Cortex of kidney (tissue), 1 donor: Measurements from ENCODE around the gene CD1E.
"Not testable (repeated sequence)": the region's sequence is repeated elsewhere in the genome, so short reads cannot be mapped to it uniquely, and the experiment has no call there.

Source experiments
- DNase-seq: peaks from one replicate; lab custom pipeline; 2025; lab: John Stamatoyannopoulos, UW

Gene CD1E

GRCh38 chr1:158362941-158363340, 9.2 kb downstream of the CD1E start:
- no peak for DNase-seq

DNA sequence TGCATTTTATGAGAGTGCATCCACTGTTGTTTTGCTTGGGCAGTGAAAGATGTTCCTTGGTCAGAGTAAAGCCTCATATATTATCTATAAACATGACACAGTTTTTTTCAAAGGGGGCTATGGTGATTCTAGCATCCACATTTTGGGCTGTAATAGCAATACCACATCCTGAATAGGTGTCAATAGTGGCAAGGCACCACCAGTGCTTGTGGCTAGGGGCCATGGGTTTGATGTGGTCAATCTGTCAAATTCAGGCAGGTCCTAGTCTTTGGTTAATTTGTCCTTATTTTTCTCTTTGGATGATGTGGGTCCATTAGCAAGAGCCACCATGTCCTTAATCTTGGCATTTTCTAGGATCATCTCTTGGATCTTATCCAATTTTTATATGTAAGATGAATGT, 13.1 kb downstream of the CD1E start:
- DNase-seq, result no peak

GRCh38 chr1:158371188-158371953, 17.7 kb downstream of the CD1E start:
- no peak for DNase-seq

GRCh38 chr1:158374101-158374500, 20.4 kb downstream of the CD1E start:
- DNase-seq, result not testable (repeated sequence)

GRCh38 chr1:158374860-158375259, 21.2 kb downstream of the CD1E start:
- no peak for DNase-seq

DNA sequence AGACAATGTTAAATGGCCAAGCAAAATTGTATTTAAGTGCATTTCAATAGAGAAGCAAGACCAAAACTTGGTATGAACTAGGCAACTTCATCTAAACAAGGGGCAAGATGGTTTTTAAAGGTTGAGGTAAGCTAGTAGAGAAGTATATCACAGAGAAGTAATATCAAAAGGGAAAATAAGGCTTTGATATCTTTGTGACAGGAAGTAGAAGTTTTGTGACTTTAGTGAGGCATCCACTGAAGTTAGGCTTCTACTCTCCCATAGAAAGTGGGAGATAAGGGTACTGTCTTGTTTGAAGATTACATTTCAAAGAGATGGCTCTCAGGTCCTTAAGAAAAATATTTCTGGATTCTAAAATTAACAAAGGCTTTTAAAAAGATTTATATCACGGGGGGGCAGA, 36.6 kb downstream of the CD1E start:
- no peak for DNase-seq

- no peak for DNase-seq
Measured at GRCh38 chr1:158391099-158391498, 37.4 kb downstream of the CD1E start.

DNA sequence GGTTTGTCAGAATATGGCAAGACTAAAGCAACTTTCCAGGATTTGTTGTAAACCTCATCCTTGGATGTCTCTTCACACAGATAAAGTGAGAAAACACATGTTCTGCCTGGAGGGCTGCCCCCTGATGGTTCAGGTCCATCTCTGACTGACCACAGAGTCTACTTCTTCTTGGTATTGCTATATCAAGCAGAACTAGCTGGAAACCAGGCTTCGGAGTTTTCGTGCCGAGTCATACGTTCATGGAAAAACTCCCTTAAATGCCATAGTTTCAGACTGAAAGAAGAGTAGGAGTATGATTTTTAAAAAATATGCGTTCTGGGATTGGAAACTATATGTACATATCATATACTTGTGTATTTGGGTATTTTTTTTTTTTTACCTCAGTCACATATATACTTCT, 39.8 kb downstream of the CD1E start:
- no peak for DNase-seq

DNA sequence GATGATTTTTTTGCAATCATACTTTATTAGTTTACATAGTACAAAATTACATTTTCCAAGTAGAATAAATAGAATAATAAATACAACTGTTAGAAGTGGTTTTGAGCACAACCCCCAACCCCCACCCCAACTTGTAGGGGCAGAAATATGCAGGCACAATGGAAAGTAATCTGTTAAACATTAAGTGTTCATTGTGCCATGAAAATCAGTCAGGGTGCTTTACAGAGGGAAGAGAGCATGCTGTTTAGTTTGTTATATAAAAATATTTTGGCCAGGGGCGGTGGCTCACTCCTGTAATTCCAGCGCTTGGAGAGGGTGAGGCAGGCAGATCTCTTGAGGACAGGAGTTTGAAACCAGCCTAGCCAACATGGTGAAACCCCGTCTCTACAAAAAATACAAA, 43.0 kb downstream of the CD1E start:
- no peak for DNase-seq

- DNase-seq, result no peak
Measured at GRCh38 chr1:158398818-158399514, 45.3 kb downstream of the CD1E start, which contains the start of gene OR10T2. Gene OR10T2 (minus strand): TSS chr1:158399466. CDS start chr1:158399466, 0 bp downstream.

GRCh38 chr1:158400871-158401270, 47.2 kb downstream of the CD1E start:
- DNase-seq, result no peak

DNA sequence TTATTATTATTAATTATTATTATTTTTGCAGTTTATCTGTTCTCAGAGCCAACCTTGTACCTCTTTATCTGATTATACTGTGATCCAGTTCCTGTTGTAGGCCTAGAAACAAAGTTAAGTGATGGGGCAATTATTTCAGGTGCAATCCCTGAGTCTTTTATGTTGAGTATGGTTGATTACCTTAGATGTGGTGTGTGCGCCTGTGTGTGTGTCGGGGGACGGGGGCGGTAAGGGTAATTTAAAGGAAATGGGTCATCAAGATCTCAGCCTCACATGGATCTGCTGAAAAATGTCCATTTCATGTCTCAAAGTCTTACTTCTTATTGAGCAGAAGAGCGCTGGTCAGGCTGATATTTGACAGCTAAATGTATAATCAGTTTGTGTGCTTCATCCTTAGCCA, 53.4 kb downstream of the CD1E start:
- no peak for DNase-seq
